Gastrocnemius medialis (tissue), 4 donors: Measurements from ENCODE around the gene CAPZB. TPM values are rescaled to one million over a fixed set of nuclear protein-coding genes. Genes with fewer than 3 reads are reported as not detected.

Experiments used
- ATAC-seq, 2 donors: fragments of 150-250 bp; one replicate each; pipeline ENCODE4 v1.9.1; 2016
- DNase-seq, 2 donors: peaks; one replicate each; pipeline ENCODE4 v3.0.0-alpha.2; 2019
- H3K27ac ChIP-seq, 4 donors: fragments of 200-600 bp; sonication (generic); 1 replicate in 1 of 4; 2 replicates in 3 of 4; pipeline ENCODE4 v1.5.1; 2016 to 2018; ENCODE audit warnings: mild to moderate bottlenecking in 2 of 4, moderate library complexity in 1 of 4
- H3K27me3 ChIP-seq, 3 donors: fragments of 200-600 bp; sonication (generic) in 2 of 3; 1 replicate in 1 of 3; 2 replicates in 2 of 3; pipeline versions ENCODE4 v1.5.1 to v1.6.0; 2016 to 2019; ENCODE audit warnings: mild to moderate bottlenecking in 1 of 3, moderate library complexity in 1 of 3
- H3K36me3 ChIP-seq, 2 donors: fragments of 200-600 bp; sonication (generic) in 1 of 2; one replicate each; pipeline ENCODE4 v1.5.1; 2017 to 2018
- H3K4me1 ChIP-seq, 2 donors: fragments of 200-600 bp; sonication (generic) in 1 of 2; one replicate each; pipeline ENCODE4 v1.5.1; 2016 to 2017; ENCODE audit warnings: mild to moderate bottlenecking in 2 of 2
- H3K4me3 ChIP-seq, 4 donors: fragments of 200-600 bp; sonication (generic) in 3 of 4; 1 replicate in 1 of 4; 2 replicates in 3 of 4; pipeline ENCODE4 v1.5.1; 2016 to 2019; ENCODE audit warnings: mild to moderate bottlenecking in 2 of 4
- H3K9me3 ChIP-seq, 3 donors: fragments of 200-600 bp; sonication (generic) in 2 of 3; 1 replicate in 1 of 3; 2 replicates in 2 of 3; pipeline ENCODE4 v1.5.1; 2016 to 2019
- CTCF ChIP-seq, 5 experiments: fragments of 450-650 bp in 3 of 5; fragments of 200-600 bp in 2 of 5; sonication (generic) in 2 of 5; IDR thresholded peaks in 4 of 5; conservative IDR thresholded peaks in 1 of 5; 1 replicate in 4 of 5; 2 replicates in 1 of 5; pipeline ENCODE4 v1.5.1; 2016 to 2019; ENCODE audit warnings: antibody characterized with exemption in 5 of 5, mild to moderate bottlenecking in 3 of 5, moderate library complexity in 3 of 5
- POLR2A ChIP-seq, 2 donors: fragments of 450-650 bp; IDR thresholded peaks; one replicate each; pipeline ENCODE4 v1.6.1; 2017; ENCODE audit warnings: antibody characterized with exemption in 2 of 2, mild to moderate bottlenecking in 2 of 2, moderate library complexity in 2 of 2
- in situ Hi-C, 4 donors: fragments of 200-750 bp; cut with MboI; loops; one replicate each; pipeline versions ENCODE4 v1.15.0 to v1.8.0; 2017; ENCODE audit warnings: low sequenced_read_pairs in 4 of 4
- intact Hi-C: fragments of 100-400 bp; cut with DNase I; formaldehyde crosslinking; loops from one replicate; pipeline ENCODE4 v1.15.1; 2023; ENCODE audit warnings: low total_unique reads
- total RNA-seq, 4 donors: library from RNA; depleted of rRNA; stranded (reverse); fragments of >200 nt; gene quantifications; one replicate each; pipeline versions ENCODE4 v1.1.0 to v1.2.3, GENCODE V29; 2016

CAPZB gene
- total RNA-seq, 4 donors from 2014 or later = 48.6 to 93.8 (median 74.9) TPM

- no peak for TF ChIP-seq POLR2A (IDR thresholded peaks at IDR 0.05)
- no peak for TF ChIP-seq CTCF (IDR thresholded peaks at IDR 0.05 in 4 of 5, conservative IDR thresholded peaks at IDR 0.05 in 1 of 5)
- ATAC-seq = no peak
These were observed 20.2 kb downstream of the CAPZB start for GRCh38 chr1:19465123-19465522.

GRCh38 chr1:19464696-19465095, 20.6 kb downstream of the CAPZB start:
- H3K4me3 ChIP-seq = no peak overlapping the region
- H3K36me3 ChIP-seq = no peaks in the 10 kb centered on the region
- H3K4me1 ChIP-seq = peaks cover 50 to 68% of the 10 kb centered on the region in 2 donors
- no peaks in the 10 kb centered on the region for H3K9me3 ChIP-seq
- ATAC-seq = no peak
- peak overlapping the region in 3 of 4 donors; percentile 7 to 35 (median 15) for H3K27ac ChIP-seq
- TF ChIP-seq CTCF (IDR thresholded peaks at IDR 0.05 in 4 of 5, conservative IDR thresholded peaks at IDR 0.05 in 1 of 5) (no peak), POLR2A (IDR thresholded peaks at IDR 0.05) (no peak)
- no peak for DNase-seq
- intact Hi-C loops = no loop called here
- no peaks in the 10 kb centered on the region for H3K27me3 ChIP-seq
- in situ Hi-C loops = no loop called here

More at GRCh38 chr1:19465123-19465522, 20.2 kb downstream of the CAPZB start:
- Histone ChIP-seq H3K27ac (peak overlapping the region in 3 of 4 donors; percentile 7 to 35 (median 15)), H3K9me3 (no peaks in the 10 kb centered on the region), H3K4me3 (no peak overlapping the region), H3K36me3 (no peaks in the 10 kb centered on the region), H3K27me3 (no peaks in the 10 kb centered on the region), H3K4me1 (peaks cover 54 to 72% of the 10 kb centered on the region in 2 donors)
- DNase-seq = no peak
- intact Hi-C loops = no loop called here
- in situ Hi-C loops = no loop called here

GRCh38 chr1:19463504-19463803, 21.9 kb downstream of the CAPZB start:
- Histone ChIP-seq H3K4me1 (peaks cover 48 to 68% of the 10 kb centered on the region in 2 donors), H3K36me3 (no peaks in the 10 kb centered on the region), H3K27me3 (no peaks in the 10 kb centered on the region), H3K9me3 (no peaks in the 10 kb centered on the region), H3K27ac (no peak overlapping the region), H3K4me3 (no peak overlapping the region)
- in situ Hi-C loops (no loop called here), intact Hi-C loops (no loop called here)
- ATAC-seq = no peak
- no peak for TF ChIP-seq CTCF (IDR thresholded peaks at IDR 0.05 in 4 of 5, conservative IDR thresholded peaks at IDR 0.05 in 1 of 5)
- no peak for TF ChIP-seq POLR2A (IDR thresholded peaks at IDR 0.05)
- DNase-seq = no peak

- DNase-seq (no peak), ATAC-seq (no peak)
- Histone ChIP-seq H3K36me3 (no peaks in the 10 kb centered on the region), H3K4me3 (no peak overlapping the region), H3K27me3 (no peaks in the 10 kb centered on the region), H3K9me3 (no peaks in the 10 kb centered on the region), H3K27ac (no peak overlapping the region), H3K4me1 (peaks cover 48 to 68% of the 10 kb centered on the region in 2 donors)
- no peak for TF ChIP-seq CTCF (IDR thresholded peaks at IDR 0.05 in 4 of 5, conservative IDR thresholded peaks at IDR 0.05 in 1 of 5)
- no peak for TF ChIP-seq POLR2A (IDR thresholded peaks at IDR 0.05)
- in situ Hi-C loops = no loop called here
- intact Hi-C loops = no loop called here
These were observed 22.4 kb downstream of the CAPZB start for GRCh38 chr1:19462781-19463503.

GRCh38 chr1:19461220-19461554, 24.2 kb downstream of the CAPZB start:
- peak in 1 of 2 donors; percentile 31 for ATAC-seq
- in situ Hi-C loops (no loop called here), intact Hi-C loops (no loop called here)
- no peaks in the 10 kb centered on the region for H3K9me3 ChIP-seq
- no peak for TF ChIP-seq POLR2A (IDR thresholded peaks at IDR 0.05)
- TF ChIP-seq CTCF (IDR thresholded peaks at IDR 0.05 in 4 of 5, conservative IDR thresholded peaks at IDR 0.05 in 1 of 5) = no peak
- H3K27me3 ChIP-seq = no peaks in the 10 kb centered on the region
- H3K36me3 ChIP-seq = no peaks in the 10 kb centered on the region
- H3K4me1 ChIP-seq = peaks cover 55 to 69% of the 10 kb centered on the region in 2 donors
- no peak overlapping the region for H3K4me3 ChIP-seq
- no peak for DNase-seq
- no peak overlapping the region for H3K27ac ChIP-seq
